Kidney (tissue), 14 donors: ENCODE measurements around the gene IL22. TPM values are rescaled to one million over a fixed set of nuclear protein-coding genes. Genes with fewer than 3 reads are reported as not detected.

Experiments
- DNase-seq, 5 donors: peaks; one replicate each; pipeline ENCODE4 v3.0.0-alpha.2; 2013 to 2020
- FAIRE-seq: peaks from 2 replicates; lab custom pipeline; 2012; peaks lifted over from hg19 to GRCh38; lab: Jason Lieb, UNC
- H3K27ac ChIP-seq, 2 donors: one replicate each; pipeline ENCODE4 v1.7.0; 2013; ENCODE audit warnings: low read depth in 2 of 2, low read length in 2 of 2, inconsistent platforms in 1 of 2
- H3K27me3 ChIP-seq: one replicate; pipeline ENCODE4 v1.7.1; 2013; ENCODE audit warnings: low read length, inconsistent platforms; ENCODE audit not compliant: control insufficient read depth, insufficient read depth
- H3K36me3 ChIP-seq, 3 donors: one replicate each; pipeline versions ENCODE4 v1.7.0 to v1.7.1; 2013; ENCODE audit warnings: low read length in 3 of 3, control low read depth in 1 of 3, inconsistent platforms in 1 of 3; ENCODE audit not compliant: insufficient read depth in 3 of 3, control insufficient read depth in 2 of 3
- H3K4me1 ChIP-seq, 3 donors: one replicate each; pipeline versions ENCODE4 v1.7.0 to v1.7.1; 2013; ENCODE audit warnings: low read length in 3 of 3, inconsistent platforms in 1 of 3, low read depth in 1 of 3; ENCODE audit not compliant: control insufficient read depth in 2 of 3, insufficient read depth in 2 of 3
- H3K4me3 ChIP-seq, 3 donors: one replicate each; pipeline versions ENCODE4 v1.7.0 to v1.8.1; 2013; ENCODE audit warnings: low read length in 3 of 3, control low read depth in 1 of 3, inconsistent platforms in 1 of 3
- H3K9ac ChIP-seq, 3 donors: one replicate each; pipeline versions ENCODE4 v1.7.0 to v1.7.1; 2013; ENCODE audit warnings: low read length in 3 of 3, control low read depth in 1 of 3, inconsistent platforms in 1 of 3
- H3K9me3 ChIP-seq, 3 donors: one replicate each; pipeline versions ENCODE4 v1.7.0 to v1.7.1; 2013; ENCODE audit warnings: low read length in 3 of 3, control low read depth in 1 of 3, inconsistent platforms in 1 of 3; ENCODE audit not compliant: control insufficient read depth in 2 of 3, insufficient read depth in 1 of 3
- CTCF ChIP-seq: IDR thresholded peaks from 3 replicates; pipeline ENCODE4 v1.5.1; 2012; ENCODE audit warnings: mild to moderate bottlenecking, moderate library complexity, borderline replicate concordance; ENCODE audit not compliant: insufficient read depth; ENCODE audit errors: extremely low read depth
- intact Hi-C: fragments of 100-400 bp; cut with DNase I; formaldehyde crosslinking; loops from one replicate; pipeline ENCODE4 v1.11.1; 2022
- polyA plus RNA-seq: library from polyadenylated mRNA; stranded (reverse); fragments of 350-450 nt; fragmentation: Illumina TruSeq; extraction: RNeasy Lipid Tissue Mini Kit (QIAGEN cat#74804); gene quantifications from one replicate; pipeline ENCODE4 v1.2.3, GENCODE V29; 2014; ENCODE audit warnings: low read depth, low replicate concordance; ENCODE audit not compliant: insufficient read depth
- total RNA-seq: library from RNA; stranded (reverse); fragmentation: NEBNext Ultra II Directional; extraction: Animal tissue kit (Norgen Biotek cat#: 25700); gene quantifications from one replicate; pipeline ENCODE4 v1.2.1, GENCODE V29; 2021
- donor health status: control.
- donor health status: control.
- donor health status: control.
- donor health status: control.
- donor health status: control.
- donor health status: DM: yes; HTN: yes; CAD: no.
- donor health status: Normal renal cell carcinoma (clear cell type).

The IL22 gene
- total and polyA plus RNA-seq, 2 donors from 2014 or later, result not detected

GRCh38 chr12:68264158-68264855 is 10.9 kb upstream of the IL22 start:
- no peak overlapping the region for H3K4me3 ChIP-seq
- H3K27me3 ChIP-seq, result no peaks in the 10 kb centered on the region
- FAIRE-seq (no peak), DNase-seq (no peak)
- H3K27ac ChIP-seq, result no peak overlapping the region
- no peaks in the 10 kb centered on the region for H3K9me3 ChIP-seq
- no peaks in the 10 kb centered on the region for H3K36me3 ChIP-seq
- no peak for TF ChIP-seq CTCF
- no peaks in the 10 kb centered on the region for H3K4me1 ChIP-seq
- H3K9ac ChIP-seq, result no peak overlapping the region
- intact Hi-C loops, result no loop called here

GRCh38 chr12:68263366-68263765 is 10.0 kb upstream of the IL22 start:
- Histone ChIP-seq H3K9ac (no peak overlapping the region), H3K27me3 (no peaks in the 10 kb centered on the region), H3K4me1 (no peaks in the 10 kb centered on the region), H3K4me3 (no peak overlapping the region), H3K9me3 (no peaks in the 10 kb centered on the region), H3K27ac (no peak overlapping the region), H3K36me3 (no peaks in the 10 kb centered on the region)
- TF ChIP-seq CTCF, result no peak
- DNase-seq (no peak), FAIRE-seq (no peak)
- intact Hi-C loops, result no loop called here

- no peaks in the 10 kb centered on the region for H3K27me3 ChIP-seq
- H3K27ac ChIP-seq, result no peak overlapping the region
- no peak for DNase-seq
- no peaks in the 10 kb centered on the region for H3K9me3 ChIP-seq
- intact Hi-C loops, result no loop called here
- H3K9ac ChIP-seq, result no peak overlapping the region
- no peaks in the 10 kb centered on the region for H3K36me3 ChIP-seq
- TF ChIP-seq CTCF, result no peak
- H3K4me1 ChIP-seq, result no peaks in the 10 kb centered on the region
- H3K4me3 ChIP-seq, result no peak overlapping the region
- no peak for FAIRE-seq
Measured at GRCh38 chr12:68261896-68262295, 8.5 kb upstream of the IL22 start.

- H3K4me3 ChIP-seq, result no peak overlapping the region
- no peak for DNase-seq
- TF ChIP-seq CTCF, result no peak
- H3K9ac ChIP-seq, result no peak overlapping the region
- intact Hi-C loops, result no loop called here
- H3K4me1 ChIP-seq, result no peaks in the 10 kb centered on the region
- H3K9me3 ChIP-seq, result no peaks in the 10 kb centered on the region
- H3K27me3 ChIP-seq, result no peaks in the 10 kb centered on the region
- FAIRE-seq, result no peak
- no peaks in the 10 kb centered on the region for H3K36me3 ChIP-seq
- no peak overlapping the region for H3K27ac ChIP-seq
Measured at GRCh38 chr12:68260153-68260552, 6.7 kb upstream of the IL22 start.
